ENCODE results near the gene KCNIP3. TPM values are rescaled to one million over a fixed set of nuclear protein-coding genes. Genes with fewer than 3 reads are reported as not detected.

The KCNIP3 gene
- total and polyA plus RNA-seq, 8 donors: 3.2 to 12.6 (median 7.7) TPM

GRCh38 chr2:95352310-95353054 lies 55.3 kb downstream of the KCNIP3 start:
- DNase-seq (peak in 2 of 4 donors; percentile 20 to 24), ATAC-seq (no peak)
- intact Hi-C loops (cut with DNase I): no loop called here

DNA sequence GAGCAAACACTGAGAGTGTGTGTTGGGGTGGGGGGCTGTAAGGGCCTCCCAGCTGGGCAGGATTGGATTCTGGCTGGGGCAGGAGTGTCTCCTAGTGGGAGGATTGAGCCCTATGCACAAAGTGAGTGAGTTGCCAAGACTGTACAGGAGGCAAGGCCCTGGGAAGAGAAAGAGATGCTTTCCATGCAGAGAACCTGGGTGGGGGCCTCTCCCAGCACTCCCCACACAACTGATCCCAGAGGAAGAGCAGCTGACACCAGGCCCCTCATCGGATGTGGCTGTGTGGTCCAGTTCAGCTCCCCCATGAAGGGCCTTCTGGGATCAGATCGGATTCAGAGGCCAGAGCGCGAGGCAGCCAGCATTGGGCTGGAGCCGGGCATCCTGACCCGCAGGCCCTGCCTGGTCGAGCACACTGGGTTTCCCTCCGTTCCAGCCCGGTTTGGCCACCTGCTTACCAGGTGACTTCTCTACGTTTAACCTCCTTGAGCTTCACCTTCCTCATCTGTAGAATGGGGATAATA lies 56.0 kb downstream of the KCNIP3 start:
- ATAC-seq: no peak
- no peaks in the 10 kb centered on the region for H3K4me1 ChIP-seq
- intact Hi-C loops (cut with DNase I): no loop called here
- peaks cover 0 to 22% of the 10 kb centered on the region in 2 donors for H3K27me3 ChIP-seq
- H3K4me3 ChIP-seq: no peak overlapping the region
- no peaks in the 10 kb centered on the region for H3K9me3 ChIP-seq
- TF ChIP-seq, protein P1, sequence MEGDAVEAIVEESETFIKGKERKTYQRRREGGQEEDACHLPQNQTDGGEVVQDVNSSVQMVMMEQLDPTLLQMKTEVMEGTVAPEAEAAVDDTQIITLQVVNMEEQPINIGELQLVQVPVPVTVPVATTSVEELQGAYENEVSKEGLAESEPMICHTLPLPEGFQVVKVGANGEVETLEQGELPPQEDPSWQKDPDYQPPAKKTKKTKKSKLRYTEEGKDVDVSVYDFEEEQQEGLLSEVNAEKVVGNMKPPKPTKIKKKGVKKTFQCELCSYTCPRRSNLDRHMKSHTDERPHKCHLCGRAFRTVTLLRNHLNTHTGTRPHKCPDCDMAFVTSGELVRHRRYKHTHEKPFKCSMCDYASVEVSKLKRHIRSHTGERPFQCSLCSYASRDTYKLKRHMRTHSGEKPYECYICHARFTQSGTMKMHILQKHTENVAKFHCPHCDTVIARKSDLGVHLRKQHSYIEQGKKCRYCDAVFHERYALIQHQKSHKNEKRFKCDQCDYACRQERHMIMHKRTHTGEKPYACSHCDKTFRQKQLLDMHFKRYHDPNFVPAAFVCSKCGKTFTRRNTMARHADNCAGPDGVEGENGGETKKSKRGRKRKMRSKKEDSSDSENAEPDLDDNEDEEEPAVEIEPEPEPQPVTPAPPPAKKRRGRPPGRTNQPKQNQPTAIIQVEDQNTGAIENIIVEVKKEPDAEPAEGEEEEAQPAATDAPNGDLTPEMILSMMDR (IDR thresholded peaks at IDR 0.05): no peak
- peak in 2 of 4 donors; percentile 12 to 49 for DNase-seq
- H3K27ac ChIP-seq: no peak overlapping the region
- H3K36me3 ChIP-seq: no peaks in the 10 kb centered on the region

More at GRCh38 chr2:95352310-95353054, 55.3 kb downstream of the KCNIP3 start:
- Histone ChIP-seq H3K4me1 (no peaks in the 10 kb centered on the region), H3K27ac (no peak overlapping the region), H3K9me3 (no peaks in the 10 kb centered on the region), H3K4me3 (no peak overlapping the region), H3K36me3 (no peaks in the 10 kb centered on the region), H3K27me3 (peaks cover 0 to 24% of the 10 kb centered on the region in 2 donors)
- TF ChIP-seq, protein P1 (IDR thresholded peaks at IDR 0.05): no peak

DNA sequence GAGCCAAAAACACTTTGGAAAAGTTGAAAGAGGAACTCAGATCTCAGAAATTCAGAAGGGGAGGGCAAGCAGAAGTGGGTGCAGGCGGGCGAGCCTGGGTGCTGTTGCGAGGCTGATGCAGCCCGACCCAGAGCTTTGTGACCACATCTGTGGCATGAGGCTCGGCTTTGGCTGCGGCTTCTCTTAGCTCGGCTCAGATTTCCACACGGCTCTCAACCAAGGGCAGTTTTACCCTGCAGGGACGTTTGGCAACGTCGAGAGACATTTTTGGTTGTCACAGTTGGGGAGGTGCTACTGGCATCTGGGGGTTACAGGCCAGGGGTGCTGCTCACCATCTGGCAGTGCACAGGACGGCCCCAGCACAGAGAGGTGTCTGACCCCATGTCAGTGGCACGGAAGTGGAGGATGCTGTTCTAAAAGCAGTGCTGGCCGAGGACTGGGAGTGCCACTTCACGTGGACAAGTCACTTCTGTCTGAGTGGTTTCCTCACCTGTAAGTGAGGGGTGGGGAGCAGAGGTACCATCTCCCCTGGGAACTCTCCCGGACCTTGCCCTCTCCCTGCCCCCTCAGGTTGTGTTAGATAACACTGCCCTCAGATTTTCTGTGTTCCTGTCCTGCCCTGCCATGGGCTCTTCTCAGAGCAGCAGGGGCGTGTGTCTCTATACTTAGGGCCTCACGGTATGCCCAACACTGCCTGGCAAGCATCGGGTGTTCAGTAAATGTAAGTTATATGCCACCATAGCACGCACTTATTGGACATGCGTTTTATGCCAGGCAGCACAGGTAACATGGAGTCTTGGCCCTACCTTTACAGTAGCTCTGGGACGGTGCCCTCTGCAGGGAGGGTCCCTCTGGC lies 56.7 kb downstream of the KCNIP3 start:
- no peak for ATAC-seq

DNA sequence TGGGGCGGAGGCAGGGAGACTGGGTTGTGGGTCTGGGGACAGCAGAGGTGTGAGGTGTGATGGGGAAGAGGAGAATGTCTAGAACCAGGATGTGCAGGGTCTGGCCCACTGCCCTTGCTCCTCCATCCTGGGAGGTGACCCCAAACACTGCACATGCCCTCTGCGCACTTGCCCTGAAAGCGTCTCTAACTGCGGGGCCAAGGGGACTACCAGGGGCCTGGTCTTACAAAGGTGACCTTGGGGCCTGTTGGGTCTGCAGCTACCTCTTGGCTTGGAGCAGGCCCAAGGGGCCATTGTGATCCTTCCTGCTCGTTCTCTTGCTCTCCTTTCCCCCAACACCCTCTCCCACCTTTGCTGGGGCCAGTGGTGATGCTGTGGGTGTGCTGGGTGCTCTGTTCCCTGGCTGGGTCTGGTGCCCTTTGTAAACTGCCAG lies 57.3 kb downstream of the KCNIP3 start:
- peaks cover 0 to 8% of the 10 kb centered on the region in 2 donors for H3K27me3 ChIP-seq
- H3K36me3 ChIP-seq: no peaks in the 10 kb centered on the region
- ATAC-seq: no peak
- H3K27ac ChIP-seq: no peak overlapping the region
- intact Hi-C loops (cut with DNase I): no loop called here
- DNase-seq: peak in 2 of 4 donors; percentile 20 to 54
- H3K9me3 ChIP-seq: no peaks in the 10 kb centered on the region
- no peak overlapping the region for H3K4me3 ChIP-seq
- H3K4me1 ChIP-seq: no peaks in the 10 kb centered on the region
- TF ChIP-seq, protein P1 (IDR thresholded peaks at IDR 0.05): no peak

More for the DNA sequence above, 56.7 kb downstream of the KCNIP3 start:
- Histone ChIP-seq H3K27ac (no peak overlapping the region), H3K9me3 (no peaks in the 10 kb centered on the region), H3K36me3 (no peaks in the 10 kb centered on the region), H3K27me3 (peaks cover 0 to 15% of the 10 kb centered on the region in 2 donors), H3K4me1 (no peaks in the 10 kb centered on the region), H3K4me3 (no peak overlapping the region)
- TF ChIP-seq, protein P1 (IDR thresholded peaks at IDR 0.05): no peak
- intact Hi-C loops (cut with DNase I): no loop called here
- DNase-seq: peak in 2 of 4 donors; percentile 27 to 45

Measured in left lung (tissue), 10 donors.